AG09309 (cell line): ENCODE measurements around the gene SNX21.
A peak's percentile ranks its signal among the peaks of the same experiment; 100 is the strongest.

Experiments used
- DNase-seq: peaks from one replicate; pipeline ENCODE4 v3.0.0-alpha.2; 2010; ENCODE audit warnings: low read depth
- H3K4me3 ChIP-seq: 2 replicates; pipeline ENCODE4 v1.5.1; 2011; ENCODE audit warnings: mild to moderate bottlenecking, low read depth, low read length, moderate library complexity; ENCODE audit not compliant: control insufficient read depth
- CTCF ChIP-seq: IDR thresholded peaks from 2 replicates; pipeline ENCODE4 v1.5.1; 2011; ENCODE audit warnings: mild to moderate bottlenecking, low read depth, low read length, inconsistent platforms; ENCODE audit not compliant: insufficient read depth, control insufficient read depth; ENCODE audit errors: missing control alignments

SNX21 gene

DNA sequence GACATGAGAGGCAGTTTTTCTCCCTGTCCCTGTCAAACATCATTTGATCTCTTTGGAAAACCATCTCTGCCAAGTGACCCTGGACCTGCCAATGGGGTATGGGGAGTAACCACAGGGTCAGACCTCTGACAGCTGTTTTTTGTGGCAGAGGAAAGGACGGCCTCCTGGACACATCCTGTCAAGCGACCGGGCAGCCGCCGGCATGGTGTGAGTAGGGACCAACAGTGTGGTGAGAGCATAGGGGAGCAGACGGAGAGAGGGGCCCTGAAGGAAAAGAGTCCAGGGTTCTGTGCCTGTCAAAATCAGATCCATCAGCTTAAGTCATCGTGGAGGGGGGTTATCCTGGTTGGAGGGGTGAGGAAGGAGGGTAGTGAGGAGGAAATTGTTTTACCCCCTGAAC is 31.7 kb upstream of the SNX21 start:
- H3K4me3 ChIP-seq, result no peak overlapping the region
- DNase-seq, result no peak
- no peak for TF ChIP-seq CTCF

DNA sequence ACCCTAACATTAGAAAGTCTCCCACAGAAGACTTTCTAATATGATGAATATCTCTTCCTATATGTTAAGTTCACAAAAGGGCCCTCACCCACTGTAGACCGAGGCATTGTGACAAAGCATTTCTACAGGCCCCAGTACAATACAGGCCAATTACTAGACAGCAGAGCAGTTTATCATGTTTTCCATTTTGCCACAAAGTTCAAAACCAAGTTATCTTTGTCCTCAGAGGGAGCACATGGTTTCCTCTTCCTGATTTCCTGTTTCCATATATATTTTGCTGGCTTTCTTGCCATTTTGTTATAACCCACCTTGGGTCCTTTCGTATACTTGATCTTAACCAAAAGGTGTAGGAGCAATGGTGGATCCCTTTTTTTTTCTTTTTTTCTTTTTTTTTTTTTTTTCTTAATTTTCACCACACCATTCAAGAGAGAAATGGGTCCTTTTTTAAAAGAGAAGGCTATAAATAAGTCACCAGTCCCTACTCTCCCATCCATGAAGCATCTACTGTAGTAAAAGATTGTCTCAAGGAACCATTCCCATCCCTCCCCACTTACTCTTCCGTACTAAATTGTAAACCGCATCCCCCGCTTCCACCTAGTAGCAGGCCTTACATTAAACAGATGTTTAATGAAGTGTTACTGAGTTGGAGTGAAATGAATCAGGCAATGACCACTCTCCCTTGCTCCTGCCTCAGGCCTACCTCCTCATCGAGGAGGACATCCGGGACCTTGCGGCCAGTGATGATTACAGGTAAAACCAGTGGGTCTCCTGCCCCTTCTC is 23.2 kb upstream of the SNX21 start:
- no peak for DNase-seq
- no peak for TF ChIP-seq CTCF
- no peak overlapping the region for H3K4me3 ChIP-seq

- no peak for TF ChIP-seq CTCF
- DNase-seq, result peak; percentile 99
- H3K4me3 ChIP-seq, result peak within 1 kb of the TSS; percentile 91
Measured at GRCh38 chr20:45812157-45813005, 21.2 kb upstream of the SNX21 start, which contains the start of gene UBE2C. Gene UBE2C, plus strand, starts transcription at chr20:45812644. Its CDS starts 52 bp downstream, at chr20:45812696.

DNA sequence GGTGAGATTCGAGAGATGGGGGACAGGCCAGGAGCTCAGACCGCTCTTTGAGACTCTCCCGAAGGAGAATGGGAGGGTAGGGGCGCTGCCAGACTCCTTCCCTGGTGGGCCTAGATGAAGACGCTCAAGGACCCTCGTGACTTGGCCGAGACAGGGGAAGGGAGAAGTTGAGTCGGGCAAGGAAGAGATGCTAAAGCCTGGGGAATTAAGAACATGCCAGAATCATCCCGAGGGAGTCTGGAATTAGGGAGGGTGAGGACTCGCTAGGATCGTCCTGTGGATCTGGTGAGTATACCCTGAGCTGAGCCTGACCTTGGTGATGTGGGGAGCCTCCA is 20.6 kb upstream of the SNX21 start:
- TF ChIP-seq CTCF, result no peak
- H3K4me3 ChIP-seq, result peak overlapping the region; percentile 91
- DNase-seq, result no peak

DNA sequence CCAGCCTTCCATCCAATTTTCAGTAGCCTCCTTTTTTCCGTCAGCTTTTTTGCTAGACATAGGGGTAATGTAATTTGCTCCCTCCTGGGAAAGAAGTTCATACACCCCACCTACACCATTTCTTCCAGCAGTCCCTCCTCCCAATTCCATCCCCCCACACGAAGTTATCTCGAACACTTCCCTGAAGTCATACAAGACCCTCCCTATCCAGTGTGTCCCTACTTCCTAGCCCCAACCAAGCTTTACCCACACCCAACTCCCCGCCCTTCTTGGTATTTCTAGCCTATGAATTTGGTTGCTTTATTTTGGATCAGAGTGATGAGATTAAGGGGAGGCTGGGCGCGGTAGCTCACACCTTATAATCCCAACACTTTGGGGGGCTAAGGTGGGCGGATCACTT is 20.1 kb upstream of the SNX21 start:
- no peak for TF ChIP-seq CTCF
- no peak for DNase-seq
- peak overlapping the region; percentile 91 for H3K4me3 ChIP-seq

- no peak overlapping the region; the same call in none of the 2 replicates for H3K4me3 ChIP-seq
- no peak for TF ChIP-seq CTCF
- no peak for DNase-seq
Measured at GRCh38 chr20:45814314-45814713, 19.3 kb upstream of the SNX21 start.
